SK-N-SH (cell line): ENCODE measurements around the gene CDH4. TPM values are rescaled to one million over a fixed set of nuclear protein-coding genes. Genes with fewer than 3 reads are reported as not detected.

Source experiments
- CTCF ChIA-PET: fragments of 300-600, 350-600 bp; formaldehyde crosslinking; extraction: SDS; loops from one replicate; lab custom pipeline; 2021; lab: Yijun Ruan, JAX
- POLR2A ChIA-PET: fragments of 350-600 bp; sonication (Branson Sonifier 250); formaldehyde crosslinking; extraction: SDS; loops from one replicate; lab custom pipeline; 2020; ENCODE audit warnings: antibody characterized with exemption, inconsistent platforms; lab: Yijun Ruan, JAX
- DNase-seq: peaks from one replicate; pipeline ENCODE4 v3.0.0; 2012
- H2AFZ ChIP-seq: fragments of 200-600 bp; sonication (generic); 2 replicates; pipeline ENCODE4 v1.8.1; 2016; ENCODE audit warnings: antibody characterized with exemption, mild to moderate bottlenecking, low read depth
- H3F3A ChIP-seq: fragments of 200-600 bp; sonication (generic); replicated peaks from 2 replicates; pipeline ENCODE3; 2016; ENCODE audit warnings: antibody characterized with exemption, mild to moderate bottlenecking; ENCODE audit not compliant: insufficient read depth
- H3K27ac ChIP-seq, 2 experiments: fragments of 200-500 bp in 1 of 2; fragments of 200-600 bp in 1 of 2; sonication (Bioruptor generic) in 1 of 2; sonication (generic), shearing (Covaris generic) in 1 of 2; 2 replicates each; pipeline versions ENCODE4 v1.5.1 to v1.6.1; 2014 to 2016; ENCODE audit warnings: low read depth in 2 of 2, inconsistent platforms in 1 of 2, low read length in 1 of 2, mild to moderate bottlenecking in 1 of 2, mixed read lengths in 1 of 2
- H3K27me3 ChIP-seq: fragments of 200-600 bp; sonication (generic), shearing (Covaris generic); 2 replicates; pipeline ENCODE4 v1.6.1; 2016; ENCODE audit warnings: mixed run types; ENCODE audit not compliant: insufficient read depth
- H3K36me3 ChIP-seq, 2 experiments: fragments of 200-500 bp in 1 of 2; fragments of 200-600 bp in 1 of 2; sonication (Bioruptor generic) in 1 of 2; sonication (generic) in 1 of 2; replicated peaks in 1 of 2; 2 replicates each; pipeline versions ENCODE3 to v1.5.1; 2014 to 2016; ENCODE audit warnings: low read length in 1 of 2, mild to moderate bottlenecking in 1 of 2; ENCODE audit not compliant: insufficient read depth in 2 of 2, control insufficient read depth in 1 of 2
- H3K4me1 ChIP-seq, 2 experiments: fragments of 200-500 bp in 1 of 2; fragments of 200-600 bp in 1 of 2; sonication (Bioruptor generic) in 1 of 2; sonication (generic), shearing (Covaris generic) in 1 of 2; 2 replicates each; pipeline versions ENCODE4 v1.5.1 to v1.6.1; 2014 to 2016; ENCODE audit warnings: low read depth in 1 of 2, low read length in 1 of 2, mixed run types in 1 of 2; ENCODE audit not compliant: insufficient read depth in 2 of 2, control insufficient read depth in 1 of 2
- H3K4me2 ChIP-seq: fragments of 200-600 bp; sonication (generic), shearing (Covaris generic); 2 replicates; pipeline ENCODE4 v1.6.1; 2017; ENCODE audit warnings: mixed run types
- H3K4me3 ChIP-seq, 2 experiments: fragments of 200-500 bp in 1 of 2; fragments of 200-600 bp in 1 of 2; sonication (Bioruptor generic) in 1 of 2; sonication (generic), shearing (Covaris generic) in 1 of 2; 2 replicates each; pipeline versions ENCODE4 v1.5.1 to v1.8.1; 2014 to 2016; ENCODE audit warnings: low read depth in 2 of 2, inconsistent platforms in 1 of 2, low read length in 1 of 2, mild to moderate bottlenecking in 1 of 2, mixed read lengths in 1 of 2, moderate library complexity in 1 of 2
- H3K79me2 ChIP-seq: fragments of 200-600 bp; sonication (generic); 2 replicates; pipeline ENCODE4 v1.8.1; 2017; ENCODE audit warnings: mild to moderate bottlenecking; ENCODE audit not compliant: insufficient read depth
- H3K9ac ChIP-seq: fragments of 200-600 bp; sonication (generic); 2 replicates; pipeline ENCODE4 v1.6.1; 2017; ENCODE audit warnings: mixed run types
- H3K9me2 ChIP-seq: fragments of 200-600 bp; sonication (generic); 2 replicates; pipeline ENCODE4 v1.6.1; 2017; ENCODE audit warnings: mixed run types
- H3K9me3 ChIP-seq: fragments of 200-600 bp; sonication (generic); 2 replicates; pipeline ENCODE4 v1.6.1; 2017; ENCODE audit warnings: mixed run types, mild to moderate bottlenecking, moderate library complexity
- H4K20me1 ChIP-seq: fragments of 200-600 bp; sonication (generic); 2 replicates; pipeline ENCODE4 v1.6.1; 2017; ENCODE audit warnings: mild to moderate bottlenecking, mixed run types; ENCODE audit not compliant: insufficient read depth
- CHD2 ChIP-seq: fragments of 150-350 bp; IDR thresholded peaks from 2 replicates; pipeline ENCODE4 v1.6.1; 2018; ENCODE audit warnings: low read length; ENCODE audit not compliant: partially characterized antibody
- EZH2phosphoT487 ChIP-seq: fragments of 200-600 bp; sonication (generic); IDR thresholded peaks from 2 replicates; pipeline ENCODE4 v1.6.1; 2017; ENCODE audit warnings: low read depth, mixed run types, mild to moderate bottlenecking, antibody characterized with exemption, moderate library complexity, borderline replicate concordance
- FOXM1 ChIP-seq: IDR thresholded peaks from 2 replicates; pipeline ENCODE4 v1.4.0; 2012; ENCODE audit warnings: low read depth, mild to moderate bottlenecking
- JUND ChIP-seq: IDR thresholded peaks from 2 replicates; pipeline ENCODE4 v1.4.0; 2012
- MXI1 ChIP-seq: IDR thresholded peaks from 2 replicates; pipeline ENCODE4 v1.6.1; 2012; ENCODE audit warnings: mild to moderate bottlenecking, low read depth, low read length, improper control_type of control experiment
- NFIC ChIP-seq: IDR thresholded peaks from 2 replicates; pipeline ENCODE4 v1.4.0; 2012; ENCODE audit warnings: borderline replicate concordance
- POLR2AphosphoS5 ChIP-seq: IDR thresholded peaks from 2 replicates; pipeline ENCODE4 v1.6.1; 2012; ENCODE audit warnings: low read depth, low read length
- RFX5 ChIP-seq: IDR thresholded peaks from 2 replicates; pipeline ENCODE4 v1.6.1; 2012; ENCODE audit warnings: mild to moderate bottlenecking, improper control_type of control experiment, low read length
- SIN3A ChIP-seq: IDR thresholded peaks from 2 replicates; pipeline ENCODE4 v1.6.1; 2012; ENCODE audit warnings: low read depth, mild to moderate bottlenecking, low read length, moderate library complexity, borderline replicate concordance
- SMC3 ChIP-seq: IDR thresholded peaks from 2 replicates; pipeline ENCODE4 v1.6.1; 2012; ENCODE audit warnings: low read depth, low read length, improper control_type of control experiment
- TCF12 ChIP-seq: IDR thresholded peaks from 2 replicates; pipeline ENCODE4 v1.4.0; 2012
- WGBS: methylation state at CpG from one replicate; pipeline ENCODE4 v1.1.6; 2017; ENCODE audit warnings: low lambda C conversion rate; 5-methylcytosine and 5-hydroxymethylcytosine counted together
- polyA plus RNA-seq, 3 experiments: library from polyadenylated mRNA; depleted of rRNA; stranded (reverse); fragments of >200 nt; gene quantifications; 2 replicates each; pipeline ENCODE4 v1.2.3, GENCODE V29; 2012
- TF ChIP-seq, protein P1 (sequence below): IDR thresholded peaks from 2 replicates; pipeline ENCODE4 v1.4.0; 2012; ENCODE audit warnings: low read depth, borderline replicate concordance
- TF ChIP-seq, protein P2 (sequence below): IDR thresholded peaks from 2 replicates; pipeline ENCODE4; 2012
- TF ChIP-seq, protein P3 (sequence below): IDR thresholded peaks from 2 replicates; pipeline ENCODE4 v1.4.0; 2012; ENCODE audit warnings: low read depth
- TF ChIP-seq, protein P4 (sequence below): fragments of 200-600 bp; sonication (generic); IDR thresholded peaks from 2 replicates; pipeline ENCODE4 v1.6.1; 2017; ENCODE audit warnings: antibody characterized with exemption, mild to moderate bottlenecking, moderate library complexity

The CDH4 gene
- polyA plus RNA-seq, 1 of the 3 experiments (the other 2 are of a cell fraction), result not detected

DNA sequence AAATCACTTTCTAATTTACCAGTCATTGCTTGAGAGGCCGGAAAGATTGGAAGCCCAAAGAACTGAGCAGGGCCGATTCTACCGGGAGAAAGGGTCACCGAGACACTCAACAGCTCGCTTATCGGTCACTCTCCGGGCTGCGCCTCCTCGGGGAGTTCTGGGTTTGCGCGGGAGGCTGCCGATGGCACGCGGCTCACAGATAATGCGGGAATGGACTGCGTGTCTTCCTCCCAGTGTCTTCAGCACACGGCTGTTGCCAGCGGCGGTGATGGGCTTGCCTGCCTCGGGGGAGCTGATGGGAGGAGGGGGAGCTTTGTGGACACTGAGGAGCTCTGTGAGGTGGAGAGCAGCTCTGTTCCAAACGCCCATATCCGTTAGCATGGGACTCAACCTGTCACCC, 314.6 kb downstream of the CDH4 start:
- Histone ChIP-seq H3K9me3 (no peaks in the 10 kb centered on the region), H4K20me1 (no peaks in the 10 kb centered on the region), H3K4me2 (no peak overlapping the region), H3K79me2 (no peaks in the 10 kb centered on the region), H3K27ac (no peak overlapping the region), H3K36me3 (no peaks in the 10 kb centered on the region), H3K4me3 (no peak overlapping the region), H2AFZ (no peak overlapping the region), H3K9me2 (no peaks in the 10 kb centered on the region), H3K27me3 (no peaks in the 10 kb centered on the region), H3K9ac (no peak overlapping the region), H3F3A (no peaks in the 10 kb centered on the region), H3K4me1 (no peaks in the 10 kb centered on the region)
- DNase-seq, result no peak
- ChIA-PET POLR2A (no interaction called here), CTCF (interaction anchor here (1.5 kb wide), 1 partner anchor 320 kb away, joined by 3 read pairs; no protein-coding TSS in a partner anchor)
- WGBS, result 66% methylated on average over 20 of the region's 22 CpGs
- TF ChIP-seq CHD2, result no peak
- TF ChIP-seq TCF12, result no peak
- TF ChIP-seq, protein P1, sequence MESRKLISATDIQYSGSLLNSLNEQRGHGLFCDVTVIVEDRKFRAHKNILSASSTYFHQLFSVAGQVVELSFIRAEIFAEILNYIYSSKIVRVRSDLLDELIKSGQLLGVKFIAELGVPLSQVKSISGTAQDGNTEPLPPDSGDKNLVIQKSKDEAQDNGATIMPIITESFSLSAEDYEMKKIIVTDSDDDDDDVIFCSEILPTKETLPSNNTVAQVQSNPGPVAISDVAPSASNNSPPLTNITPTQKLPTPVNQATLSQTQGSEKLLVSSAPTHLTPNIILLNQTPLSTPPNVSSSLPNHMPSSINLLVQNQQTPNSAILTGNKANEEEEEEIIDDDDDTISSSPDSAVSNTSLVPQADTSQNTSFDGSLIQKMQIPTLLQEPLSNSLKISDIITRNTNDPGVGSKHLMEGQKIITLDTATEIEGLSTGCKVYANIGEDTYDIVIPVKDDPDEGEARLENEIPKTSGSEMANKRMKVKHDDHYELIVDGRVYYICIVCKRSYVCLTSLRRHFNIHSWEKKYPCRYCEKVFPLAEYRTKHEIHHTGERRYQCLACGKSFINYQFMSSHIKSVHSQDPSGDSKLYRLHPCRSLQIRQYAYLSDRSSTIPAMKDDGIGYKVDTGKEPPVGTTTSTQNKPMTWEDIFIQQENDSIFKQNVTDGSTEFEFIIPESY, result no peak

DNA sequence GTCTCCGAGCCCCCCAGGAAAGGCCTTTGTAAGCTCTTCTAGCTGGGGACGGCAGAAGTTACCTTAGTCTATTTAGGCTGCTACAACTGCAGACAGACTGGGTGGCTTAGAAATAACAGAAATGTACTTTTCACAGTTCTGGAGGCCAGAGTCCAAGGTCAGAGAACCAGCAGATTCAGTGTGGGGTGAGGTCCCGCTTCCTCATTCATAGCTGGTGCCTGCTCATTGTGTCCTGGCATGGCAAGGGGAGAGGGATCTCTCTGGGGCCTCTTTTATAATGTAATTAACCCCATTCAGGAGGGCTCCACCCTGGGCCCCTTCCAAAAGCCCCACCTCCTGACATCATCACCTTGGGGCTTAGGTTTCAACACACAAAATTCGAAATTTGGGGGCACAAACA, 315.1 kb downstream of the CDH4 start:
- H3K9me2 ChIP-seq, result no peaks in the 10 kb centered on the region
- no peak overlapping the region for H3K4me2 ChIP-seq
- H3K27ac ChIP-seq, result no peak overlapping the region
- CTCF ChIA-PET, result interaction anchor here (1.5 kb wide), 1 partner anchor 320 kb away, joined by 3 read pairs; no protein-coding TSS in a partner anchor
- no peak overlapping the region for H3K9ac ChIP-seq
- H3K4me3 ChIP-seq, result no peak overlapping the region
- TF ChIP-seq CHD2 (no peak), POLR2AphosphoS5 (no peak), MXI1 (no peak), SIN3A (no peak), NFIC (no peak), EZH2phosphoT487 (no peak), JUND (no peak), FOXM1 (no peak), RFX5 (no peak), SMC3 (no peak)
- TF ChIP-seq, protein P2, sequence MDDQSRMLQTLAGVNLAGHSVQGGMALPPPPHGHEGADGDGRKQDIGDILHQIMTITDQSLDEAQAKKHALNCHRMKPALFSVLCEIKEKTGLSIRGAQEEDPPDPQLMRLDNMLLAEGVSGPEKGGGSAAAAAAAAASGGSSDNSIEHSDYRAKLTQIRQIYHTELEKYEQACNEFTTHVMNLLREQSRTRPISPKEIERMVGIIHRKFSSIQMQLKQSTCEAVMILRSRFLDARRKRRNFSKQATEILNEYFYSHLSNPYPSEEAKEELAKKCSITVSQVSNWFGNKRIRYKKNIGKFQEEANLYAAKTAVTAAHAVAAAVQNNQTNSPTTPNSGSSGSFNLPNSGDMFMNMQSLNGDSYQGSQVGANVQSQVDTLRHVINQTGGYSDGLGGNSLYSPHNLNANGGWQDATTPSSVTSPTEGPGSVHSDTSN, result no peak
- TF ChIP-seq, protein P3, sequence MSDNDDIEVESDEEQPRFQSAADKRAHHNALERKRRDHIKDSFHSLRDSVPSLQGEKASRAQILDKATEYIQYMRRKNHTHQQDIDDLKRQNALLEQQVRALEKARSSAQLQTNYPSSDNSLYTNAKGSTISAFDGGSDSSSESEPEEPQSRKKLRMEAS, result no peak
- TF ChIP-seq, protein P4, sequence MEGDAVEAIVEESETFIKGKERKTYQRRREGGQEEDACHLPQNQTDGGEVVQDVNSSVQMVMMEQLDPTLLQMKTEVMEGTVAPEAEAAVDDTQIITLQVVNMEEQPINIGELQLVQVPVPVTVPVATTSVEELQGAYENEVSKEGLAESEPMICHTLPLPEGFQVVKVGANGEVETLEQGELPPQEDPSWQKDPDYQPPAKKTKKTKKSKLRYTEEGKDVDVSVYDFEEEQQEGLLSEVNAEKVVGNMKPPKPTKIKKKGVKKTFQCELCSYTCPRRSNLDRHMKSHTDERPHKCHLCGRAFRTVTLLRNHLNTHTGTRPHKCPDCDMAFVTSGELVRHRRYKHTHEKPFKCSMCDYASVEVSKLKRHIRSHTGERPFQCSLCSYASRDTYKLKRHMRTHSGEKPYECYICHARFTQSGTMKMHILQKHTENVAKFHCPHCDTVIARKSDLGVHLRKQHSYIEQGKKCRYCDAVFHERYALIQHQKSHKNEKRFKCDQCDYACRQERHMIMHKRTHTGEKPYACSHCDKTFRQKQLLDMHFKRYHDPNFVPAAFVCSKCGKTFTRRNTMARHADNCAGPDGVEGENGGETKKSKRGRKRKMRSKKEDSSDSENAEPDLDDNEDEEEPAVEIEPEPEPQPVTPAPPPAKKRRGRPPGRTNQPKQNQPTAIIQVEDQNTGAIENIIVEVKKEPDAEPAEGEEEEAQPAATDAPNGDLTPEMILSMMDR, result no peak
- no peaks in the 10 kb centered on the region for H3K4me1 ChIP-seq
- no peaks in the 10 kb centered on the region for H4K20me1 ChIP-seq
- no peaks in the 10 kb centered on the region for H3K36me3 ChIP-seq
- 21% methylated on average over 4 of the region's 4 CpGs for WGBS
- H3K9me3 ChIP-seq, result no peaks in the 10 kb centered on the region
- H3K79me2 ChIP-seq, result no peaks in the 10 kb centered on the region
- H3F3A ChIP-seq, result no peaks in the 10 kb centered on the region
- no peak overlapping the region for H2AFZ ChIP-seq
- POLR2A ChIA-PET, result no interaction called here
- H3K27me3 ChIP-seq, result no peaks in the 10 kb centered on the region
- no peak for DNase-seq
